Astrocyte (in vitro differentiated cells and primary cell): ENCODE measurements around the gene DMXL1. TPM values are rescaled to one million over a fixed set of nuclear protein-coding genes. Genes with fewer than 3 reads are reported as not detected.
A peak's percentile ranks its signal among the peaks of the same experiment; 100 is the strongest.

Experiments used
- DNase-seq: peaks from one replicate; pipeline ENCODE4 v3.0.0-alpha.2; 2010; ENCODE audit warnings: low read depth
- FAIRE-seq: peaks from 2 replicates; lab custom pipeline; 2011; peaks lifted over from hg19 to GRCh38; lab: Jason Lieb, UNC
- H2AFZ ChIP-seq: 2 replicates; pipeline ENCODE4 v1.6.0; 2012; ENCODE audit warnings: low read depth, low read length, inconsistent platforms
- H3K27ac ChIP-seq: 2 replicates; pipeline ENCODE4 v1.5.1; 2011; ENCODE audit warnings: low read depth, low read length, inconsistent platforms
- H3K27me3 ChIP-seq: 2 replicates; pipeline ENCODE4 v1.6.0; 2011; ENCODE audit warnings: low read length, inconsistent platforms; ENCODE audit not compliant: insufficient read depth
- H3K36me3 ChIP-seq: 2 replicates; pipeline ENCODE4 v1.5.1; 2011; ENCODE audit warnings: low read length, inconsistent platforms; ENCODE audit not compliant: insufficient read depth
- H3K4me1 ChIP-seq: 2 replicates; pipeline ENCODE4 v1.5.1; 2011; ENCODE audit warnings: low read length, inconsistent platforms; ENCODE audit not compliant: insufficient read depth
- H3K4me2 ChIP-seq: 2 replicates; pipeline ENCODE4 v1.6.0; 2012; ENCODE audit warnings: low read length, inconsistent platforms
- H3K4me3 ChIP-seq: 2 replicates; pipeline ENCODE4 v1.5.1; 2011; ENCODE audit warnings: low read depth, mild to moderate bottlenecking, low read length, inconsistent platforms; ENCODE audit not compliant: insufficient read depth
- H3K79me2 ChIP-seq: 2 replicates; pipeline ENCODE4 v1.6.0; 2012; ENCODE audit warnings: mild to moderate bottlenecking, low read length, inconsistent platforms; ENCODE audit not compliant: insufficient read depth
- H3K9ac ChIP-seq: 2 replicates; pipeline ENCODE4 v1.6.0; 2012; ENCODE audit warnings: mild to moderate bottlenecking, low read length, inconsistent platforms
- H3K9me3 ChIP-seq: 2 replicates; pipeline ENCODE4 v1.5.1; 2012; ENCODE audit warnings: low read depth, mild to moderate bottlenecking, low read length, inconsistent platforms; ENCODE audit not compliant: insufficient read depth
- H4K20me1 ChIP-seq: 2 replicates; pipeline ENCODE4 v1.6.0; 2012; ENCODE audit warnings: low read length, inconsistent platforms; ENCODE audit not compliant: insufficient read depth
- H3K27ac Mint-ChIP-seq: one replicate; pipeline ENCODE4 v1.8.0; 2021; ENCODE audit warnings: mild to moderate bottlenecking, mixed read lengths; ENCODE audit not compliant: unreplicated experiment
- H3K27me3 Mint-ChIP-seq: one replicate; pipeline ENCODE4 v1.8.0; 2021; ENCODE audit warnings: low read depth, mixed read lengths; ENCODE audit not compliant: unreplicated experiment
- H3K36me3 Mint-ChIP-seq: one replicate; pipeline ENCODE4 v1.8.0; 2021; ENCODE audit warnings: low read depth, mixed read lengths; ENCODE audit not compliant: unreplicated experiment
- H3K4me1 Mint-ChIP-seq: one replicate; pipeline ENCODE4 v1.8.0; 2021; ENCODE audit warnings: low read depth, mixed read lengths; ENCODE audit not compliant: unreplicated experiment
- H3K4me3 Mint-ChIP-seq: one replicate; pipeline ENCODE4 v1.8.0; 2021; ENCODE audit warnings: mild to moderate bottlenecking, moderate library complexity, mixed read lengths; ENCODE audit not compliant: unreplicated experiment
- H3K9me3 Mint-ChIP-seq: one replicate; pipeline ENCODE4 v1.8.0; 2021; ENCODE audit warnings: mild to moderate bottlenecking, mixed read lengths; ENCODE audit not compliant: unreplicated experiment
- CTCF ChIP-seq: IDR thresholded peaks from 2 replicates; pipeline ENCODE4 v1.5.1; 2011; ENCODE audit warnings: low read depth, mild to moderate bottlenecking, inconsistent platforms, low read length, moderate library complexity; ENCODE audit not compliant: insufficient read depth
- EZH2 ChIP-seq: IDR thresholded peaks from 2 replicates; pipeline ENCODE4 v1.6.1; 2012; ENCODE audit warnings: mild to moderate bottlenecking, low read length, inconsistent platforms; ENCODE audit not compliant: insufficient read depth
- total RNA-seq: library from RNA; stranded (reverse); gene quantifications from 2 replicates; pipeline ENCODE4 v1.2.1, GENCODE V29; 2021

Gene DMXL1
- total RNA-seq, 1 donor from 2014 or later, result 26.0 TPM

- Mint-ChIP-seq H3K27ac (no peak overlapping the region), H3K4me1 (peaks cover 11% of the 10 kb centered on the region), H3K27me3 (no peaks in the 10 kb centered on the region), H3K4me3 (no peak overlapping the region), H3K9me3 (no peaks in the 10 kb centered on the region), H3K36me3 (no peaks in the 10 kb centered on the region)
- Histone ChIP-seq H3K4me1 (no peaks in the 10 kb centered on the region), H3K36me3 (no peaks in the 10 kb centered on the region), H2AFZ (no peak overlapping the region), H3K79me2 (no peaks in the 10 kb centered on the region), H3K4me2 (no peak overlapping the region), H3K27ac (no peak overlapping the region), H3K4me3 (no peak overlapping the region), H4K20me1 (no peaks in the 10 kb centered on the region), H3K9ac (no peak overlapping the region), H3K27me3 (no peaks in the 10 kb centered on the region), H3K9me3 (no peaks in the 10 kb centered on the region)
- FAIRE-seq, result no peak
- TF ChIP-seq EZH2, result no peak
- no peak for TF ChIP-seq CTCF
- no peak for DNase-seq
Measured at GRCh38 chr5:119217183-119217582, 146.3 kb downstream of the DMXL1 start.

- no peaks in the 10 kb centered on the region for H3K9me3 ChIP-seq
- H3K4me2 ChIP-seq, result no peak overlapping the region
- H3K4me3 ChIP-seq, result no peak overlapping the region
- FAIRE-seq (no peak), DNase-seq (peak; percentile 3)
- H3K4me1 ChIP-seq, result no peaks in the 10 kb centered on the region
- H3K79me2 ChIP-seq, result no peaks in the 10 kb centered on the region
- no peak overlapping the region for H3K27ac ChIP-seq
- no peaks in the 10 kb centered on the region for H3K9me3 Mint-ChIP-seq
- H3K27ac Mint-ChIP-seq, result no peak overlapping the region
- H2AFZ ChIP-seq, result no peak overlapping the region
- no peak for TF ChIP-seq EZH2
- no peak for TF ChIP-seq CTCF
- H3K27me3 ChIP-seq, result no peaks in the 10 kb centered on the region
- H3K36me3 Mint-ChIP-seq, result no peaks in the 10 kb centered on the region
- H4K20me1 ChIP-seq, result no peaks in the 10 kb centered on the region
- H3K4me1 Mint-ChIP-seq, result peaks cover 11% of the 10 kb centered on the region
- no peak overlapping the region for H3K4me3 Mint-ChIP-seq
- no peak overlapping the region for H3K9ac ChIP-seq
- no peaks in the 10 kb centered on the region for H3K27me3 Mint-ChIP-seq
- H3K36me3 ChIP-seq, result no peaks in the 10 kb centered on the region
Measured at GRCh38 chr5:119218830-119219782, 148.2 kb downstream of the DMXL1 start.
